GM19467 (cell line): ENCODE measurements around the gene KLHL3.

Source experiments
- ATAC-seq: cut with Tn5 transposase; IDR thresholded peaks from one replicate; pipeline ENCODE4 v1.9.1; 2021; ENCODE audit warnings: mild to moderate bottlenecking, moderate library complexity; ENCODE audit not compliant: unreplicated experiment

KLHL3 gene

DNA sequence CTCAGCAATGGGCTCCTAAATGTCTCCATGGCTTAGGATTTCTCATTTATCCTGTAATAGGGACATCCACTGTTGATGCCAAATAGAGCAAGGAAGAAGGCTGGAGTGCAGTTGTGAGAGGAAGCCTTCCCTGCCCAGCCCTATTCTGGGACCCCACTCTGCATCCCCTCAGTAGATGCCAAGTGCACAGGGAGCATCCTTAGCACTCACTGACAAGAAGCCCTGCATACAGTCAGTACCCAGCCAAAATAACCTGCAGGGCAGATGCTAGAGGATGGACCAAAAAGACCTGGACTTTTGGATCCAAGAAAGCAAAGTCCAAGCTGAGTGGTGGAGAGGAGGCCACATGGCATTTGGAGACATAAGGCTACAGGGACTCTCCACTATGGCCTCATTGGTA, 123.3 kb downstream of the KLHL3 start:
- no peak for ATAC-seq

DNA sequence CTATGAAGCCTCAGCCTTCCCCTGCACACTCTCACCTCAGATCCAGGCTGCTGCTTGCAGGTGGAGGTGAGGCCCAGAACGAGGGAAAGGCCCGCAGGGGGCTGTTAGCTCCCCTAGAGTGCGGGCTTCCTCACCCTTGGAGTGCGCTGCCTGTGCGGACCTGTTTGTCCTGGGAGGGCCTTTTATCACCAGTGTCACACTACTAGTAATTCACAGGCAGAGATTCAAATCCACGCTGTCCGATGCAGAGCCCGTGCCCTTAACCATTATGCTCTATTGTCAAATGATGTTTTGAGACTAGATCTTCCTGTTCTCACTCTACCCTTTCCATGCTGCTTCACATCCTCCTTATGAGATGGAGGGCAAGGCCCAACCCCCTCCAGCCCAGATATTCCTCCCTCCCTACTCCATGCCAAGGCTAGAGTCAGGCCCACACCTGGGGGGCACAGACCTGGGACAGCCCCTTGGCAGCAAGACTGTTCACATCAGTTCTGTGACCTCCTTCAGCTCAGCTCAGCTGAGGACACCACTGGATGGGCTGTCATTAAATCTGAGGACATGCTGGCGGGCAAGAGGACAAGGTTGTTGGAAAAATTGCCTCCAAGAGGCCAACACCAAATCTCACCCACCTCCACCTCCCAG, 124.0 kb downstream of the KLHL3 start:
- no peak for ATAC-seq

DNA sequence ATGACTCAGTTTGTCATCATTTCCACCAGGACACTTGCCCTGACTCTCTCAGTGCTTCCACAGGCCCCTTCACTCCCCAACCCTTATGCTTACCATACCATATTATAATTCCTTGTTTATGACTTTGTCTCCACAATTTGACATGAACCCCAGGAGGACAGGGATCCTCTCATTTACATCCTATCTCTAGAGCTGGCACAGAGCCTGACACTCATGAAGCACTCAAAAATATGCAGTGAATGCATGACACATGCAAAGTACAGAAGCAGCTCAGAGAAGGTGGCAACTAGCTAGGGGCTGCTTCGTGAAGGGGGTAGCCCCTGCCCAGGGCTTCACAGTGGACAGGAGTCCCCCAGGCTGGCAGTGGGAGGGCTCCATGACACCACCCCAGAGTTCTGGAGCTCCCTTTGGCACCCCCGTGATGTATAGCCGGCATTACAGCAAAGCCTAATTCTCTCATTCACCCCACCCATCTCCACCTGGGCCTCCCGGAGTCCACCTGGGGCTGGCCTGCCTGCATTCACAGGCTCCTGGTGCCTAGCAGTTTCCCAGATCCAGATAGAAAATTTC, 124.8 kb downstream of the KLHL3 start:
- no peak for ATAC-seq

DNA sequence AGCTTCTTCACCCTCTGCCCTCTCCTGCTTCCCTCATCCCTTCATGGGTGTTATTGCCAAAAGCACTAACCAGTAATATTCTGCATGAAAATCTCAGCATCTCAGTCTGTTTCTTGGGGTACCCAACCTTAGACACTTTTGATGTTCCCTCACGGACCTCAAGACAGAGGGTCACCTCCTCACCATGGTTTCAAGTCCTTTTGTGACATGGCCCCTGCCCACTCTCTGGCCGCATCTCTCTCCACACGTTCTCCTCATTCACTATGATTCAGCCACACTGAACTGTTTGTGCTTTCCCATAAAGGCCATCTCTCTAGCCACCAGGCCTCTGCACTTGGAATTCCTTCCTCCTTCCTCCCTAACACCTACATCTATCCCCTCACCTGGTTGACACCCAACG, 125.3 kb downstream of the KLHL3 start:
- no peak for ATAC-seq

DNA sequence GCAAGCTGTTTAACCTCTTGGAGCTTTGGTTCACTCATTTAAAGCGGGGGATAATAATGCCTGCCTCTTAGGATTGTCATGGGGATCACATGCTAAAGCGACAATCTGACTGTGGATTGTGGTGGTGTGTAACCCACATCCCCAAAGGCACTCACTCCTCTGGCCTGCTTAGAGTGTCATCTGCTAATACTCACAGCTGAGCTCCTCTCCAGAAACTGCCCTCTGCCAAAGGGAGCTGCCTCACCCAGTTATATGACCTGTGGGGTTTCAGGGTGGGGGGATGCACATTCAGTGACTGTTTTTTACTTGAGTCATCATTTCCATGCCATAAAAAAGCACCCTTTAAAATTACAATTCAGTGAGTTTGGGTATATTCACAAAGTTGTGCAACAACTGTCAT, 126.8 kb downstream of the KLHL3 start:
- no peak for ATAC-seq

DNA sequence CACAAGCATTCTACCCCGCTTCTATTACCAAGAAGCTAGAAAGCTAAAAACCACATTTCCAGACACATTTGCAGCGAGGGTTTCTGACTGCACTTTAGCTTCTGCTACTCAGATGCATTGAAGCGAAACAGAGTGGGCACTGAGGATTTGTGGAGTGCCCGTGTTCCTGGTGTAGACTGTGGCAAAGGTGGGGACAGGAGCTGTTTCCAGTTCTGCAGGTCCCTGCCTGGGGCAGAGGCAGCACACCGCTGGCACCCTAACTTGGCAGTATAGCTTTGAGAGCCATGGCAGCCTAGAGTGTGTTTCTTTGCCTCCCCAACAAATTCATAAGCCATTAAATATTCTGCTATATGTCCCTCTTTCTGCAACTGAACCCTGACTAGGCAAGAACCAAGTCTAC, 128.1 kb downstream of the KLHL3 start:
- ATAC-seq, result no peak

DNA sequence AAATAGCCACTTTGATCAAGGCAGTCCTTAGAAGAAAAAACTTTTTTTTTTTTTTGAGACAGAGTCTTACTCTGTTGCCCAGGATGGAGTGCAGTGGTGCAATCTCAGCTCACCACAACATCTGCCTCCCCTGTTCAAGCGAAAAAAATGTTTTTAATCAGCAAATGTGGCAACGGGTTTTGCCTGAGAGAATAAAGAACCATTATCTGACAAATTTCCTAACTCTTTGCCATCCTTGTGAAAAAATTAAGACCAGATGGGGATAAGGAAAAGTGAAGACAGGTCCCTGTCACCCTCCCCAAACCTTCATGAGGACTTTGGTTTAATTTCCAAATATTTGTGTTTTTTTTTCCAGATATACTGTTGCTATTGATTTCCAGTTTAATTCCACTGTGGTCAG, 129.5 kb downstream of the KLHL3 start:
- no peak for ATAC-seq

DNA sequence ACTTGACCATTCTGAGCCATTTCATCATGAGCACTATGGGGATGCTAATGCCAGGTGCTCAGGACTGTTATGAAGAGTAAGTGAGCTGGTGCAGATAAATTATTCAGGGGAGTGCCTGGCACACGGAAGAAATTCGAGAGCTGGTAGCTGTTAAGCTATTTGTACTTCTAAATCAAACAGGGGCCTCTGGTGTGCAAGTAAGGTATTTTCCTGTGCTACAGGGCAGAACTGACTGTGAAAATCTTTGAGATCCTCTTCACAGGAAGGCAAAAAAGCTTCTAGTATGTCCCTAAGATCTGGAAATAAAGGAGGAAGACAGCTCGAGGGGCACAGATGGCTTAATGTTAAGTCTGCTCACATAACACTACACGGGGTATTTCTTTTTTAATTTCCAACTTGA, 130.5 kb downstream of the KLHL3 start:
- no peak for ATAC-seq

DNA sequence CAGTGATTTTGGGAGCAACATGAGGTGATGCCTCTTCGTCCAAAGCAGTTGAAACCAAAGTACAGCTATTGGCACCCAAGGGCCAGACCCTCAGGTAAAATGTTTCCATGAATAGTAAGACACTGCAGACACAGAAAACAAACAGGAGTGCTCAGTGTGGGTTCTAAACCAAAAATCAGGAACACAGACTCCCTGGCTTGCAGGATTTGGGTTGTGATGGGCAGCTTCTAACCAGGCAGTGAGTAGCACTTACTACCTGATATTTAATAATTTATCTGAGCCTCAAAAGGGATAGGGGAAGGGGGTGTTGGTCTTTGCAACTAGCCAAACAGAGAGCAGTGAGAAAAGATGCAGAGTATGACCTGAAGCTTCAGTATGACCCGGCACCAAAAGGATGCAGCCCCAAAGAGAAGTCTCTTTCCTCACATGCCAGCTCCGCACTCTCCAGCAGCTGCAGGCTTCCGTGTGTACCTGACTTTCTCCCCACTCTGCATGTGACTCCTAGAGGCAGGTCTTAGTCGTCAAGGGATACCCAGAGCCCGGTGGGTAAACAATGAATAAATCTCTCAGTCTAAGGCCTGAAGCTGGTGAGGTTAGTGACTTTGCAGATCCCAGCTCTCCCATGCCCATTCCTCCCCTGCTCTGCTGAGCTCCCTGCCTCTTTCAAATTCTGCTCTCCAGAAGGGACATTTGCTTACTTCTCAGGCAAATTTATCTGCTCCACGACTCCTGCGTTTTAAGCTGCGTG, 131.4 kb downstream of the KLHL3 start:
- ATAC-seq, result no peak

DNA sequence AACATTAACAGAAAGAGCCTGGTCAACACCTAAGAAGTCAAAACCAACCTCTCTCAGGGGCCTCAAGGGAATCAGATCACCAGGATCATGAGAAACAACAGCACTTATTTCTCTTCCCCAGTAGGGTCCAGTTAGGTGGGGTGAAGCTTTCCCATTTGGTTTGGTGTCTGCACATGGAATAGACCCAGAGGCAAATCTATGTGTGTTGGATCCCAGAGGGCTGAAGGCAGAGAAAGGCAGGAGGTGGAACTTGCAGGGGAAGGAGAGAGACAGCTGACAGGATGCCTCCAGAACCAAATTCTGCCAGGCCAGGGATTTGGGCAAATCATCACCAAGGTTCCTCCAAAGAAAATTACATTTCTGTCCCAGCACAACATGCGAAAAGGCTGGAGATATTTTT, 132.0 kb downstream of the KLHL3 start:
- ATAC-seq, result no peak

DNA sequence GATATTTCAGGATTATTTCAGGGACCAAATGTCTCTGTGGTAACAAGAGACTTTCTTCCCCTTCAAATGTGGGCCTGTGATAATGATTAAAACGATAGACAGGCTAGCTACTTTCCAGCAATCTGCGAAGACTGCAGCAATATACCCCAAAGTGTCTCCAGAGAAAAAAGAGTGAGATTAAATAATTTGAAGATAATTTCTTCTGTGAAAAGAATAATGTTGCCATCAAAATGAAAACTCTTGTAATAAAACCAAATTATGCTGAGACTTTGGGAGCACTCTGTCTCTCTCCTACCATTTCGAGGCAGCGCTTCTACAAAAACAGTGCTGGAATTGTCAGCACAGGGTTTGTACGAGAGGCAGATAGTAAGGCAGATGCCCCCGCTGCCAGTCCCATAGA, 132.5 kb downstream of the KLHL3 start:
- ATAC-seq, result no peak

DNA sequence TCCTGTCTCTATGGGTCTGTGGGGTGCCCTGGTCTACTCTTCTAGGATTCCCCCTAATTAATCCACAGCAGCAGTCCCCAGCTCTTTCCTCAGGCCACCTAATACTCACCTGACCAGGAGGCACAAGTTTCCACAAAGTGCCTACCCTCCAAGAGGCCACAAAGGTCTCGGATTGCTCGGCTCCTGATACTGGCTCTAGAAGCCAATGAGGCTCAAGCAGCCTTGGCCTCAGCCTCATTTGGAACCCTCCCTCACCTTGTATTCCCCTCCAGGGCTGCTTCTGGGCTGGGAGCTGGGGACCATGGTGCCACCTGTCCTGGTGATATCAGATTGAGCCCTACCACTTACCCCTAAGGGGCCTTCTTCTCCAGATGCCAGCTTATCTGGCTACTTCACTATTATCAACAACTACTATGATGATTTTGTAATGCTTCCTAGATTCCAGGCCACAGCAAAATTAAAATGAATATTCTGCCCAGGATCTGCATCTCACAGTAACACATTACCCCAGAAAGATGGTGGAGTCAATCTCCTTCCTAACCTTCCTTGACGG, 133.1 kb downstream of the KLHL3 start:
- no peak for ATAC-seq

DNA sequence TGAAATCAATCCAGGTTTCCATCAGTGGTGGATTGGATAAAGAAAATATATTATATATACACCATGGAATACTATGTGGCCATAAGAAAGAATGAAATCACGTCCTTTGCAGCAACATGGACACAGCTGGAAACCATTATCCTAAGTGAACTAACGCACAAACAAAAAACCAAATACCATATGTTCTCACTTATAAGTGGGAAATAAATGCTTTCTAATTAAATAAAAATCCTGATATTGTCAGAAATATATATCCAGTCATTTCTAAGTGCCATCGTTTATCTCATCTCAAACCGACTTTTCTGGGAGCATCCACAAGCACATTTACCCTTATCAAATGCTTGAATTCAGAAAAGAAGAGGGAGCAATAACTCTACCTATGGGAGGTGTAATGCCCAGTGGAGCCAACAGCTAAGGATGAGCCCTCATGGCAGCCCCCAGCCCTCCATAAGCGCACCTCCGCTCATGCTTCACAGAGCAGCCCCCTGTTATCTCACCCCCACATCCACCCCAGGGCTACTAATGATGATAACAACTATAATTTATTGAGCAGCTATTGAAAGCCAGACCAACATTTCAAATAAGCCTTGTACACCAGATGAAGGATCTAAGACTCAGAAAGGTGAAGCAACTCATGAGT, 135.0 kb downstream of the KLHL3 start:
- ATAC-seq, result no peak

DNA sequence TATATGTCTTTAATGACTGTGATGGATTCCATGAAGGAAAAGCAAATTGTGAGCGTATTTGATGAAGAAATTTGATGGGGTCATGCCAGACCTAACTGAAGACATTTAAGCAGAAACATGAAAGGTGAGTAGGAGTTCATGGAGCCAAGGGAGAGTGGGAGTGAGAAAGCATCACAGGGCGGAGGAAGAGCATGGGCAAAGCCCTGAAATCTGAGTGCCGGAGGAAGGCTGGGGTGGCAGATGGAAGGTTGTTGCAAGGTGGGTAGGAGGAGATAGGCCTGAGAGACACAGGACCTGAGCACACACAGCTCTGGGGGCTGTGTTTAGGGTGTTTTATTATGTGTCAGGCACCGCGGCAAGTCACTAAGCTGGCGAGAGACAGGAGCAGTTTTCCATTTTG, 136.4 kb downstream of the KLHL3 start:
- no peak for ATAC-seq

DNA sequence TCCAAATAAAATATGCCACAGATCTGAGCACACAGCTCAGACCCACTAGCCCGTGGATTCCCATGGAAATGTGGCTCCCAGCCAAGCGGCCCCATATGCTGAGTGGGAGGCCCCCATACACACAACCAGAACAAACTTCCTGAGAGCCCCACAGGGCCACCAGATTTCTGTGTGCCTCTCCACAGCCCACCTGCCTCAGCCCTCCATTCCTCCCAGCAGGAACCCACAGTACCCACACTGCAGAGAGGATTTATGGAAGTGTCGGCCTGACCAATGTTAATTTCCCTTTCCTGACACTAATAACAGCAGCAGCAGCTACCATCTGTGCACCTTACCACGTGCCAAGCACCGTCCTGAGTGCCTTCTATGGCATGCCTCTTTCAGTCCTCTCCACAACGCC, 137.5 kb downstream of the KLHL3 start:
- ATAC-seq, result no peak

DNA sequence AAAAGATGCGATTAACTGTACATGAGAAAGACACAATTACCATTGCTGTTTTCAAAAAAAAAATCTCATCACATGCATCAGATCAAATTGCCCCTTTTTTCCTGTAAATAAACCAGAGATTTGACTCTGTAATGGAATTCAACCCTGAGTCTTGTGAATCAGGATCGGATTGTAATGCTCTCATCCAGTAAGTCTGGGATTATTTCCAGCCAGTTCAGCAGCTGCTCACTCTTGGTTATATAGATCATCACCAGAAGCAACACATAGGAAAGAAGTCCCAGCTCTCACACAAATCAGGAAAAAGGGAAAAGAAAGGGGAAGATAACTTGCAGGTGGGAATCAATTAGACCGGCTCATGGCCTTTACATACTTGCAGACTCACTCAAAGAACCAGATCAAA, 138.9 kb downstream of the KLHL3 start:
- ATAC-seq, result no peak

DNA sequence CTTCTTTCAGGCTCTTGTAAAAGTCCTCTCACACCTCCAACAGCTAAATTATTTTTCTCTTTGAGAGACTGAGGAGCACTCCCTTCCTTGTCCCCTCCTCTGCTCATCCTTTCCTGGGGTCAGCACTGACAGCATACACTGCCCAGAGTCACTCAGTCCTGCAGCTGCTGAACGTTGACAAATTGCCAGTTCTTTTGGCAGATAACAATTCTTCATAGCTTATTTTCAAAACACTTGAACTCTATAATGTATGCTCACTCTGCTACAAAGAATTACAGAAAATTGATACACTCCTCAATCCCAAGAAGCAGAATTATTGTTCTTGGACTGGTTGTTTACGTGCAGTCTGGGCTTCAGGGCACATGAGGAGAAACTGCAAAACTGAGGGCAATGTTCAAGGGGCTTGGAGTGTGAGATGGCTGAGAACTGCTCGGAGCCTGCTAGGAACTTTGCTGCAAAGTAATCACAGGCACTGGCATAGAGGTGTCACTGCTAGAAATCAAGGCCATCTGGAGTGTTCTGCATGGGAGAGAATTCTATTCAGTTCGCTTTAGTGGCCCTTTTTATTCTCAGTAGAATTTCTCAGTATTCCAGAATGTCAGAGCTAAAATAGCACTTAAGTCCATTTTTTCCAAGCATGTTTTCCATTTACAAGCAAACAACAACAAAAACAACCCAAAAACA, 140.4 kb downstream of the KLHL3 start:
- no peak for ATAC-seq

DNA sequence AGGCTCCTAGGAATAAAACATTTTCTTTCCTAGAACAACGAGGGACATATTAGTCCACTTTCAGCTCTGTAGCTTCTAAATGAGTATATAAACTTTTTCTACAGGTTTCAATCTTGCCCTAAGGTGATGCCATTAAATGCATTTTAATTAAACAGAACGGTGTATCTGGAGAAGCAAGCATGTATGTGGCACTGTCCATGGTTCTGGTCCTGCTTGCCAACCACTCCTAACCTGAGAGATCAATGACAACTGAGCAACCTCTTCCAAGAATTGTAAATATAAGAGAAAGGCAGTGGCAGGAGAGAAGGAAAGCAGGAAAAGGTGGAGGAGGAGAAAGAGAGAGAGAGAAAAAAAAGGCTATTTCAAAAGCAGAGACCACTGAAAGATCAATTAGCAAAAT, 141.2 kb downstream of the KLHL3 start:
- ATAC-seq, result no peak

DNA sequence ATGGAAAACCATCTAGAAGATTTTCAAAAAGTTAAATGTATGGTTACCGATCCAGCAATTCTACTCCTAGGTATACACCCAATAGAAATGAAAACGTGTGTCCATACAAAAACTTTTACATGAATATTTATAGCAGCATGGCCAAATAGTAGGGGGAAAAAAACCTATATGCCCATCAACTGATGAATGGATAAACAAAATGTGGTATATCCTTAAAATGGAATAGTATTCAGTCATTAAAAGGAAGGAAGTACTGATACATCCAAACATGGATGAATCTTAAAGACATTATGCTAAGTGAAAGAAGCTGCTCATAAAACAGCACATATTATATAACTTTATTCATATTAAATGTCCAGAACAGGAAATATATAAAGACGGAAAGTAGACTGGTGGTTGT, 143.6 kb downstream of the KLHL3 start:
- no peak for ATAC-seq

DNA sequence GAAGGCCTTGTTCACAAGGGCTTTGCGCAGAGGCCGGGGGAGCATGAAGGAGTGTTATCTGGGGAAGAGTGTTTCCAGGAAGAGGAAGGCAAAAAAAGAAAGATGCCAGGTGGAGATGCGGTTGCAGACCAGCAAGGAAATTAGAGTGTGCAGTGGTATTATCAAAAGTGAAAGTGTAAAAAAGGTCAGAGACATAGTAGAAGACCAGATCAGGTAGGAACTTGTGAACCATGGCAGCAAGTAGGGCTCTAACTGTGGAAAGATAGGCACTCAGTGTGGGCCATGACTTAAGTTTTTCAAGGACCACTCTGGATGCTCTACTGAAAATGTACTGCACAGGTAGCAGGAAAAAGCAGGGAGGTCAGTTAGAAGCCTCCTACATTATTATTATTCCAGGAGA, 146.7 kb downstream of the KLHL3 start:
- ATAC-seq, result no peak

DNA sequence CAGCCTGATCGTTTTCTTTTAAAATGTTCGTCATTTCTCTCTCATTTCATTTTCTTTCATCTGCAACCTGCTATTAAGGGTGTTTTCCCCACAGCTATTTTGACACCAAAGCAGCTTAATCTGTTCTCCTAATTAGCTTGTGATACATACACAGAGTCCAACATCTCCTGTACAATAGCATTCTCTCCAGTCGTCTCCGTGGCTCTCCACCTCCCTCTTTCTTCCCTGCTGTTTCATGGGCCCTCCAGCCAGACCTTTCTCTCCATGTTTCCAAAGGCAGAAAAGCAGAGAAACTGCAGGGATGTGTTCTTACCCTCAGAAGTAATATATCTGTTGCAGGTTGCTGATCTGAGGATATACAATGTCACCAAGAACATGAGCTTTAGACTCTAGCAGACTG, 148.0 kb downstream of the KLHL3 start:
- no peak for ATAC-seq
